Erythroblast (primary cell): Measurements from ENCODE around the gene RBBP6.

Source experiments
- DNase-seq, 2 experiments: peaks; one replicate each; lab custom pipeline; 2025; lab: John Stamatoyannopoulos, UW
- GATA1 ChIP-seq: IDR thresholded peaks from 2 replicates; pipeline ENCODE4 v1.6.1; 2011; ENCODE audit warnings: low read depth, mild to moderate bottlenecking, control low read depth, low read length, moderate library complexity
- POLR2A ChIP-seq: IDR thresholded peaks from 2 replicates; pipeline ENCODE4 v1.6.1; 2011; ENCODE audit warnings: mild to moderate bottlenecking, low read length

RBBP6 gene

DNA sequence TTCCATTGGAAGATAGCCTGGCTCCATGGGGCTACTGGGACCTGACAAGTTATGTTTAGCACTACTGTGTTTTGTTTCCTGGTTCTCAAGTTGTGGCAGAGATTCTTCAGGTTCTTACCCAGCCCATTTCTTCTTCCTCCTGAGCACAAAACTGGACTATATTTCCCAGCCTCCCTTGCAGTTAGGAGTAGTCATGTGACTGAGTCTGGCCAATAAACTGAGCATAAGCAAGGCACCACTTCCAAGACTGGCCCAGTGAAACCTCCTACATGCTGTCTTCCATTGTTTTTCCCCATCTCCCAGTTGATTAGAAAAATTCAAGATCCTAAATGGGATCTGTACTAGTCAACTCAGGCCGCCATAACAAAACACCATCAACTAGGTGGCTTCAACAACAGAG lies 28.2 kb upstream of the RBBP6 start:
- TF ChIP-seq GATA1 = no peak
- TF ChIP-seq POLR2A = no peak
- DNase-seq = no peak

DNA sequence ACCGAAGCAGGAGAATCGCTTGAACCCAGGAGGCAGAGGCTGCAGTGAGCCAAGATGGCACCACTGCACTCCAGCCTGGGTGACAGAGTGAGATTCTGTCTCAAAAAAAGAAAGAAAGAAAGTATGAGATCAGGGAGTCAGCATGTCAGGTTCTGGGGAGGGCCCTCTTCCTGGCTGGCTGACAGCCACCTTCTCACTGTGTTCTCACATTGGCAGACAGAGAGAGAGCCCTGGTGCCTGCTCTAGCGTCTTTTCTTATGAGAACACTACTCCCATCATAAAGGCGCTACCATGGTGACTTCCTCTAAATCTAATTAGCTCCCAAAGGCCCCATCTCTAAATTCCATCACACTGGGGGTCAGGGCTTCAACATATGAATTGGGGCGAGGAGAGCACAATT lies 27.6 kb upstream of the RBBP6 start:
- TF ChIP-seq GATA1 = no peak
- no peak for DNase-seq

DNA sequence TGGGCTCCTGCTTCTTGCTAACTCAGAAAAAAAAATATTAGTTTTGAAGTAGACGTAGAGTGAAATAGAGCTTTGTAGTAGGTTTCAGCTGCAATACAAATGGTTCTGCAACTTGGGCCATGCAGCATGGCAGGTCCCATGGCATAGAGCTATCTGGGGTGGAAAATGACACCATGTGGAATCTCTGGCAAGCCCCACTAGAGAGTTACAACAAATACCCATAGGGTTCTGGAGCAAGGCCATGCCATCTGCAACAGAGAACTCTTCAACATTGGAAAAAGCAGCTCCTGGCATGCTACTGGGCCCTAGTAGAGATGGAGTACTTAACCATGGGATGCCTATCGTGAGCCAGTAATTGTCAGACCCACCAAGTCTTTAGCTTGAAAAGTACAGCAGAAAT lies 25.3 kb upstream of the RBBP6 start:
- TF ChIP-seq GATA1 (no peak), POLR2A (no peak)
- DNase-seq = no peak

DNA sequence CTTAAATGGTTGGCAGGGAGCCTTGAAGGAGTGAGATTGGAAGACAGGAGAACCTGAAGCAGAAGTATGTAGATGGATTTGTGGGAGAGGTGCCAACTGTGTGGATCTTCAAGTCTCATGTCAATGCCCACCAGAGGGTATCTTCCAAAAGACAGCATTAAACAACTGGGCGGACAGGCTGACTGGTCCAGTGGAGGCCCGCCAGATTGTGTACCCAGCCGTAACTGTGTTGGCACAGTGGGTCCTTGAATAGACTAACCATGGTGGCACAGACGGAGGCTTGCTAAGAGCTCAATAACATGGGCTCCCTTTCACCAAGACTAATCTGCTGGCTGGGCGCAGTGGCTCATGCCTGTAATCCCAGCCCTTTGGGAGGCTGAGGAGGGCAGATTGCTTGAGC lies 24.2 kb upstream of the RBBP6 start:
- no peak for DNase-seq
- no peak for TF ChIP-seq POLR2A
- TF ChIP-seq GATA1 = no peak

DNA sequence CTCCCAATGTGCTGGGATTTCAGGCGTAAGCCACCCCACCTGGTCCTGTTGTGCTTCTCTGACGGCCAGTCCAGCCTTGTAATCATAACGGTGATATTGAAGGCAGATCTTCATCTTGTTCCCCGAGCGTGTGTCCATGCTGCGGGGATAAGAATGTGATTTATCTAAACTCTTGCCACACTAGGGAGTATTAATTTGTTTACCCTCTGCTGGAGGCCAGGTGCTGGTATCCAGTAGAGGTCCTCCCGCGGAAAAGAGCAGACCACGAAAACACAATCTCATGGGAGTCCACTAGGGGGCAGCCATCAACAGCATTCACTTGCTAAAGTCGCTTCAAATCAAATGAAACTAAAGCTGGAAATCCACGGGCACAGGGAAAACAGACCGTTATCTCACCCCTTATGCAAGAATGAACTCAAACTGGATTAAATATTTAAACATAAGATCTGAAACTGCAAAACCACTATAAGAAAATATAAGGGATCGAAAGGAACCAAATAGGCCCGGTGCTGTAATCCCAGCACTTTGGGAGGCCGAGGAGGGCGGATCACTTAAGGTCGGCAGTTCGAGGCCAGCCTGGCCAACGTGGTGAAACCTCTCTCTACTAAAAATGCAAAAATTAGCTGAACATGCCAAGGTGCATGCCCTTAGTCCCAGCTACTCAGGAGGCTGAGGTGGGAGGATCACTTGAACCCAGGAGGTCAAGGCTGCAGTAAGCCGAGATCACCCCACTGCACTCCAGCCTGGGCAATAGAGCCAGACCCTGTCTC lies 22.3 kb upstream of the RBBP6 start:
- TF ChIP-seq POLR2A (no peak), GATA1 (no peak)
- DNase-seq = peak; percentile 71 to 86

- TF ChIP-seq POLR2A = no peak
- no peak for TF ChIP-seq GATA1
- no peak for DNase-seq
These were observed 20.9 kb upstream of the RBBP6 start for GRCh38 chr16:24518498-24518897.

- DNase-seq = no peak
- TF ChIP-seq POLR2A (no peak), GATA1 (no peak)
These were observed 18.4 kb upstream of the RBBP6 start for GRCh38 chr16:24520983-24521382.

- TF ChIP-seq GATA1 = no peak
- TF ChIP-seq POLR2A = no peak
- DNase-seq = no peak
These were observed 16.6 kb upstream of the RBBP6 start for GRCh38 chr16:24522751-24523150.

DNA sequence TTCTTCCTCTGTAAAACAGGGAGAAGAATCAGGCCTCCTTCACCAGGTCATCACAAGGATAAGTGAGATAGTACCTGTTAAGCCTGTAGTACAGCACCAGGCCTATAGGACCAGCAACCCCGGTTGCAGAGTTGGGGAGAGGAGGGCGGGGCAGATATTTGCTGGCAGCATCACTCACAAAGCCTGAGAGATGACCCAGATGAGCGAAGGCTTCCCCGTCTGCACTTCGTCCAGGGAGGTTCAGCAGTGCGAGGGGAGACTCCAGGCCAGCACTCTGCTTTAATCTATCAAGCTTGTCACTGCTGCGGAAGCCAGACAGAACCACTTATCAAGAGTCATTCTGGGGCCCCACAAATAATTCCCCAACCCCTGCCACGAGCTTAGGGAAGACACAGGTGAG lies 15.8 kb upstream of the RBBP6 start:
- no peak for TF ChIP-seq POLR2A
- TF ChIP-seq GATA1 = no peak
- DNase-seq = no peak

DNA sequence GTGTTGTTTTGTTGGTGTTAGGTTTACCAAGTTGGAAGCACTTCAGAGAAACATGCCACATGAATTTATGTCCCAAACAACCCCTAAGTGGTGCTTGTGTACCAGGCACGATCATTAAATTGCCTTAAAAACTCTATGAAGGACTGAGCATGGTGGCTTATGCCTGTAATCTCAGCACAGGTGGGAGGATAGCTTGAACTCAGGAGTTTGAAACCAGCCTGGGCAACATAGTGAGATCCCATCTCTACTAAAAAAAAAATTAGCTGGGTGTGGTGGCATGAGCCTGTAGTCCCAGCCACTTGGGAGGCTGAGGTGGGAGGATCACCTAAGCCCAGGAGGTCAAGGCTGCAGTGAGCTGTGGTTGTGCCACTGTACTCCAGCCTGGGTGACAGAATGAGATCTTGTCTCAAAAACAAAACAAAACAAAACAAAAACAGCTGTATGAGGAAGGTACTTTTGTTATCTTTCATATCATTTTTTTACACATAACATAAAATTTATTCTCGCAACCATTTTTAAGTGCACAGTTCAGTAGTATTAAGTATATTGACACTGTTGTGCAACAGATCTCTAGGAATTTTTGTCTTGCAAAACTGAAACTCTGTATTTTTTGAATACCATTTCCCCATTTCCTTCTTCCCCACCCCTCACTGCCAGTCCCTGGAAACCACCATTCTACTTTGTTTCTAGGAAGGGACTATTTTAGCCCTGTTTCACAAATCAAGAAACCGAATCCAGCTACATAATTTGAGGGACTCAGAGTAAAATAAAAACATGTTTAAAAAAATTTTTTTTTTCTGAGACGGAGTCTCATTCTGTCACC lies 14.3 kb upstream of the RBBP6 start:
- DNase-seq = no peak
- TF ChIP-seq GATA1 (no peak), POLR2A (no peak)

DNA sequence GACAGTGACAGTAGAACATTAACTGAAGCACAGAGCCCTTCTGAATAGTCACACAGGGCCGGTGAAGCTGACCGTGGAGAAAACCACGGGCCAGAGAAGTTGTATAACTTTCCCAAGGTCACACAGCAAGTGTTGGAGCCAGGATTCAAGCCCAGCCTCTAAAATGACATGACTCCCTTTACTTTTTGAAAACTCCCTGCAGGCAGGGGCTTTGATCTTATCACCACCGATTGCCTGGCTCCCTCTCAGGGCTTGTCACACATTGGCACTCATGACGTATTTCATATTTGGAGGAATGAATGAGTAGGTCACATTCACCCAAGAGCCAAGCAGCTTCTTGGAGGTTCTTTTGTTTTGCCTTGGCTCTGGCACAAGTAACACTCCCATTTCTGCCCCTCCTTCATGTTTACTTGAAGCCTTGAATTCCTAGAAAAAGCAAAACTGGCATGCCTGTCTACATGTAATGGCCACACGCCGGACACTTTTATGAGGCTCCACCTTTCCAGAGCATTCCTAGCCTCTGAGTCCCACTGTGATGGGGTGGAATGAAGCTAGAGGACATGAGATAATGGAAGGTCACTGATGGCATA lies 13.3 kb upstream of the RBBP6 start:
- DNase-seq = no peak
- no peak for TF ChIP-seq GATA1
- TF ChIP-seq POLR2A = no peak

DNA sequence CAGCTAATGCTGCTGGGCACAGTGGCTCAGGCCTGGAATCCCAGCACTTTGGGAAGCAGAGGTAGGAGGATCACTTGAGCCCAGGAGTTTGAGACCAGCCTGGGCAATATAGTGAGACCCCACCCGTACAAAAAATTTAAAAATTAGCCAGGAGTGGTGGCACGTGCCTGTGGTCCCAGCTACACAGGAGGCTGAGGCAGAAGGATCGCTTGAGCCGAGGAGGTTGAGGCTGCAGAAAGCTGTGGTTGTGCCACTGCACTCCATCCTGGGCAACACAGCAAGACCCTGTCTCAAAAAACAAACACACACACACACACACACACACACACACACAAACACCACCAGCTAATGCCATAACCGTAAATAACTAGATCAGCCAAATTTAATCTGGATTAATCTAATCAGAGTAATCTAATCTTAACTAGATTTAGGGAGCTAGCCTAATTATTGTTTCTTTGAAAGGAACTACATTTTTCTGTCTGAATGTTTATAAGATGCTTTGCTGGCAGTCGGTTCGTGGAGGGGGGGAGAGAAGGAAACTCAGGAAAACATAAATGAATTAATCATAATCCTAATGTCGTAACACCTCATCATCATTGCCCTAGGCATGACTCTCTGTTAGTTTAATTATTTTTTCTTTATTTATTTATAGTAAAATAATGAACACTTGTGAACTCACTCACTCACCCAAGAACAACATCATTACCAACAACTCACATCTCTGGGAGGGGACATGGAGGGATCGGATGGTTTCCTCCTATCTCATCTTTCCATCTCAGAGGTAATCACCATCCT lies 12.5 kb upstream of the RBBP6 start:
- no peak for DNase-seq
- no peak for TF ChIP-seq POLR2A
- TF ChIP-seq GATA1 = no peak

DNA sequence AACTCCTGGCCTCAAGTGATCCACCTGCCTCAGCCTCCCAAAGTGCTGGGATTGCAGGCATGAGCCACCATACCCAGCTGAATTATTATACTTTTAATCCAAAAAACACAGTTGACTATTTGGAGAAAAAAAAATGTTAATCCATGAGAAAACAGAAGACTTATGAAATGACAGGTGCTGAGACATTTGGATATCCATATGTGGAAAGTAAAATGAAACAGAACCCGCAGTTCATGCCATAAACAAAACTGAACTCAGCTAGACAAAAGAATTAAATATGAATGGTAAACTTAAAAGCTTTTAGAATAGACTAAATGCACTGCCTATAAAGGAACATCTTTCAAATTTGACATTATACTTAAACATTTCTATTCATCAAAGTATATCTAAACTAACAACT lies 8.2 kb upstream of the RBBP6 start:
- no peak for TF ChIP-seq POLR2A
- no peak for TF ChIP-seq GATA1
- no peak for DNase-seq

- TF ChIP-seq POLR2A (no peak), GATA1 (no peak)
- no peak for DNase-seq
These were observed 4.7 kb upstream of the RBBP6 start for GRCh38 chr16:24534620-24535019.
